ENCODE results near the gene WDR38. TPM values are rescaled to one million over a fixed set of nuclear protein-coding genes. Genes with fewer than 3 reads are reported as not detected.

The WDR38 gene
- total RNA-seq, 1 donor from 2014 or later: not detected

GRCh38 chr9:124881138-124881743 is 28.0 kb downstream of the WDR38 start:
- H3K27me3 Mint-ChIP-seq (ENCODE audit: unreplicated experiment): peaks cover 9% of the 10 kb centered on the region
- H3K4me3 Mint-ChIP-seq (ENCODE audit: unreplicated experiment): no peak overlapping the region
- H3K9me3 Mint-ChIP-seq (ENCODE audit: unreplicated experiment): no peaks in the 10 kb centered on the region
- peaks cover 30% of the 10 kb centered on the region for H3K36me3 Mint-ChIP-seq (ENCODE audit: low read depth, unreplicated experiment)
- no peak for DNase-seq (ENCODE audit: low spot score)
- peaks cover 16% of the 10 kb centered on the region for H3K4me1 Mint-ChIP-seq (ENCODE audit: unreplicated experiment)
- no peak overlapping the region for H3K27ac Mint-ChIP-seq (ENCODE audit: unreplicated experiment)
- TF ChIP-seq CTCF (IDR thresholded peaks at IDR 0.05; ENCODE audit: unreplicated experiment): no peak

GRCh38 chr9:124882231-124882630 is 29.0 kb downstream of the WDR38 start:
- Mint-ChIP-seq H3K9me3 (ENCODE audit: unreplicated experiment) (no peaks in the 10 kb centered on the region), H3K4me1 (ENCODE audit: unreplicated experiment) (peaks cover 13% of the 10 kb centered on the region), H3K4me3 (ENCODE audit: unreplicated experiment) (no peak overlapping the region), H3K27ac (ENCODE audit: unreplicated experiment) (no peak overlapping the region), H3K27me3 (ENCODE audit: unreplicated experiment) (peaks cover 9% of the 10 kb centered on the region), H3K36me3 (ENCODE audit: low read depth, unreplicated experiment) (peaks cover 31% of the 10 kb centered on the region)
- DNase-seq (ENCODE audit: low spot score): no peak
- no peak for TF ChIP-seq CTCF (IDR thresholded peaks at IDR 0.05; ENCODE audit: unreplicated experiment)

- no peak for DNase-seq (ENCODE audit: low spot score)
- H3K27ac Mint-ChIP-seq (ENCODE audit: unreplicated experiment): peak overlapping the region; percentile 63
Observed at GRCh38 chr9:124884376-124884775, 31.1 kb downstream of the WDR38 start.

GRCh38 chr9:124885551-124885950 is 32.3 kb downstream of the WDR38 start:
- Mint-ChIP-seq H3K9me3 (ENCODE audit: unreplicated experiment) (no peaks in the 10 kb centered on the region), H3K36me3 (ENCODE audit: low read depth, unreplicated experiment) (peaks cover 40% of the 10 kb centered on the region), H3K4me1 (ENCODE audit: unreplicated experiment) (peaks cover 6% of the 10 kb centered on the region), H3K27me3 (ENCODE audit: unreplicated experiment) (peaks cover 12% of the 10 kb centered on the region), H3K27ac (ENCODE audit: unreplicated experiment) (no peak overlapping the region), H3K4me3 (ENCODE audit: unreplicated experiment) (peak overlapping the region; percentile 19)
- no peak for DNase-seq (ENCODE audit: low spot score)
- no peak for TF ChIP-seq CTCF (IDR thresholded peaks at IDR 0.05; ENCODE audit: unreplicated experiment)

More at GRCh38 chr9:124884376-124884775, 31.1 kb downstream of the WDR38 start:
- peak overlapping the region; percentile 57 for H3K4me3 Mint-ChIP-seq (ENCODE audit: unreplicated experiment)
- no peaks in the 10 kb centered on the region for H3K9me3 Mint-ChIP-seq (ENCODE audit: unreplicated experiment)
- peaks cover 7% of the 10 kb centered on the region for H3K4me1 Mint-ChIP-seq (ENCODE audit: unreplicated experiment)
- TF ChIP-seq CTCF (IDR thresholded peaks at IDR 0.05; ENCODE audit: unreplicated experiment): no peak
- H3K36me3 Mint-ChIP-seq (ENCODE audit: low read depth, unreplicated experiment): peaks cover 32% of the 10 kb centered on the region
- peaks cover 10% of the 10 kb centered on the region for H3K27me3 Mint-ChIP-seq (ENCODE audit: unreplicated experiment)

GRCh38 chr9:124886461-124886860 is 33.2 kb downstream of the WDR38 start:
- H3K9me3 Mint-ChIP-seq (ENCODE audit: unreplicated experiment): no peaks in the 10 kb centered on the region
- TF ChIP-seq CTCF (IDR thresholded peaks at IDR 0.05; ENCODE audit: unreplicated experiment): no peak
- peaks cover 47% of the 10 kb centered on the region for H3K36me3 Mint-ChIP-seq (ENCODE audit: low read depth, unreplicated experiment)
- no peak overlapping the region for H3K4me3 Mint-ChIP-seq (ENCODE audit: unreplicated experiment)
- peaks cover 12% of the 10 kb centered on the region for H3K27me3 Mint-ChIP-seq (ENCODE audit: unreplicated experiment)
- peaks cover 6% of the 10 kb centered on the region for H3K4me1 Mint-ChIP-seq (ENCODE audit: unreplicated experiment)
- DNase-seq (ENCODE audit: low spot score): no peak
- no peak overlapping the region for H3K27ac Mint-ChIP-seq (ENCODE audit: unreplicated experiment)
